Effector memory CD8-positive, alpha-beta T cell (primary cell): Measurements from ENCODE around the gene ZNF783.
"Not testable (repeated sequence)": the region's sequence is repeated elsewhere in the genome, so short reads cannot be mapped to it uniquely, and the experiment has no call there.

ENCODE experiments used
- ATAC-seq: fragments of 150-1000 bp; cut with Tn5 transposase; replicated peaks from 2 replicates; pipeline ENCODE4 v1.10.0; 2021; ENCODE audit warnings: mild to moderate bottlenecking, moderate library complexity
- DNase-seq, 3 experiments: peaks; one replicate each; pipeline ENCODE4 v3.0.0; 2021
- H3K27ac Mint-ChIP-seq, 2 donors: one replicate each; pipeline ENCODE4 v1.8.0; 2022; ENCODE audit warnings: mild to moderate bottlenecking in 2 of 2, mixed read lengths in 2 of 2, moderate library complexity in 2 of 2
- H3K27me3 Mint-ChIP-seq, 2 donors: one replicate each; pipeline ENCODE4 v1.8.0; 2022; ENCODE audit warnings: mixed read lengths in 2 of 2
- H3K36me3 Mint-ChIP-seq: one replicate; pipeline ENCODE4 v1.8.0; 2022; ENCODE audit warnings: mild to moderate bottlenecking, moderate library complexity, mixed read lengths; ENCODE audit not compliant: insufficient read depth
- H3K4me1 Mint-ChIP-seq, 2 donors: one replicate each; pipeline ENCODE4 v1.8.0; 2022; ENCODE audit warnings: low read depth in 2 of 2, mixed read lengths in 2 of 2
- H3K4me3 Mint-ChIP-seq, 2 donors: one replicate each; pipeline ENCODE4 v1.8.0; 2022; ENCODE audit warnings: mild to moderate bottlenecking in 2 of 2, mixed read lengths in 2 of 2, moderate library complexity in 2 of 2
- H3K9me3 Mint-ChIP-seq, 2 donors: one replicate each; pipeline ENCODE4 v1.8.0; 2022; ENCODE audit warnings: mixed read lengths in 2 of 2

The ZNF783 gene

GRCh38 chr7:149226840-149227494 is 35.0 kb upstream of the ZNF783 start:
- no peak overlapping the region for H3K27ac Mint-ChIP-seq
- no peaks in the 10 kb centered on the region for H3K4me1 Mint-ChIP-seq
- no peak for ATAC-seq
- H3K9me3 Mint-ChIP-seq, result no peaks in the 10 kb centered on the region
- H3K27me3 Mint-ChIP-seq, result no peaks in the 10 kb centered on the region
- H3K4me3 Mint-ChIP-seq, result no peak overlapping the region
- DNase-seq, result no peak
- peaks cover 3% of the 10 kb centered on the region for H3K36me3 Mint-ChIP-seq

GRCh38 chr7:149228831-149229471 is 33.0 kb upstream of the ZNF783 start:
- no peaks in the 10 kb centered on the region for H3K36me3 Mint-ChIP-seq
- H3K4me3 Mint-ChIP-seq, result no peak overlapping the region
- ATAC-seq (no peak), DNase-seq (no peak)
- no peaks in the 10 kb centered on the region for H3K4me1 Mint-ChIP-seq
- no peaks in the 10 kb centered on the region for H3K9me3 Mint-ChIP-seq
- H3K27me3 Mint-ChIP-seq, result peaks cover 12 to 14% of the 10 kb centered on the region in 2 donors
- no peak overlapping the region for H3K27ac Mint-ChIP-seq

GRCh38 chr7:149229526-149229925 is 32.5 kb upstream of the ZNF783 start:
- Mint-ChIP-seq H3K9me3 (no peaks in the 10 kb centered on the region), H3K36me3 (no peaks in the 10 kb centered on the region), H3K4me1 (no peaks in the 10 kb centered on the region), H3K4me3 (no peak overlapping the region), H3K27ac (no peak overlapping the region), H3K27me3 (peaks cover 15 to 19% of the 10 kb centered on the region in 2 donors)
- DNase-seq (no peak), ATAC-seq (no peak)

- DNase-seq (no peak), ATAC-seq (no peak)
- no peaks in the 10 kb centered on the region for H3K36me3 Mint-ChIP-seq
- no peaks in the 10 kb centered on the region for H3K9me3 Mint-ChIP-seq
- H3K4me3 Mint-ChIP-seq, result no peak overlapping the region
- no peak overlapping the region for H3K27ac Mint-ChIP-seq
- no peaks in the 10 kb centered on the region for H3K4me1 Mint-ChIP-seq
- H3K27me3 Mint-ChIP-seq, result peaks cover 15 to 27% of the 10 kb centered on the region in 2 donors
These were observed 29.6 kb upstream of the ZNF783 start for GRCh38 chr7:149232362-149232761.

- H3K27me3 Mint-ChIP-seq, result peaks cover 15 to 27% of the 10 kb centered on the region in 2 donors
- DNase-seq, ATAC-seq: not testable (repeated sequence)
These were observed 28.3 kb upstream of the ZNF783 start for GRCh38 chr7:149233655-149234204.

GRCh38 chr7:149237502-149237901 is 24.5 kb upstream of the ZNF783 start:
- H3K27ac Mint-ChIP-seq, result no peak overlapping the region
- no peaks in the 10 kb centered on the region for H3K9me3 Mint-ChIP-seq
- ATAC-seq, result no peak
- no peak for DNase-seq
- peaks cover 12 to 26% of the 10 kb centered on the region in 2 donors for H3K27me3 Mint-ChIP-seq
- H3K4me1 Mint-ChIP-seq, result peaks cover 16 to 22% of the 10 kb centered on the region in 2 donors
- no peaks in the 10 kb centered on the region for H3K36me3 Mint-ChIP-seq
- H3K4me3 Mint-ChIP-seq, result no peak overlapping the region

More at GRCh38 chr7:149233655-149234204, 28.3 kb upstream of the ZNF783 start:
- not testable (repeated sequence) for H3K4me3 Mint-ChIP-seq, H3K4me1 Mint-ChIP-seq, H3K27ac Mint-ChIP-seq, H3K36me3 Mint-ChIP-seq, H3K9me3 Mint-ChIP-seq

- Mint-ChIP-seq H3K4me3 (peak overlapping the region; percentile 90), H3K27me3 (peaks cover 6 to 20% of the 10 kb centered on the region in 2 donors), H3K36me3 (no peaks in the 10 kb centered on the region), H3K4me1 (peaks cover 16 to 28% of the 10 kb centered on the region in 2 donors), H3K27ac (peak overlapping the region in 1 of 2 donors; percentile 94), H3K9me3 (no peaks in the 10 kb centered on the region)
- ATAC-seq (no peak), DNase-seq (no peak)
These were observed 23.9 kb upstream of the ZNF783 start for GRCh38 chr7:149238051-149238450.

- Mint-ChIP-seq H3K36me3 (no peaks in the 10 kb centered on the region), H3K27me3 (peaks cover 0 to 8% of the 10 kb centered on the region in 2 donors), H3K27ac (peak within 1 kb of the TSS; percentile 89 to 94), H3K4me1 (peaks cover 17 to 30% of the 10 kb centered on the region in 2 donors), H3K9me3 (no peaks in the 10 kb centered on the region), H3K4me3 (peak within 1 kb of the TSS; percentile 90)
- peak; percentile 99 for ATAC-seq
- peak; percentile 78 to 84 (median 82) for DNase-seq
These were observed 22.5 kb upstream of the ZNF783 start, which contains the start of gene ZNF212 for GRCh38 chr7:149239345-149240143. Gene ZNF212 (plus strand): TSS chr7:149239651. CDS start chr7:149239779, 128 bp downstream.

- peaks cover 25 to 35% of the 10 kb centered on the region in 2 donors for H3K4me1 Mint-ChIP-seq
These were observed 21.4 kb upstream of the ZNF783 start for GRCh38 chr7:149240637-149241036.

GRCh38 chr7:149241696-149242095 is 20.3 kb upstream of the ZNF783 start:
- Mint-ChIP-seq H3K4me3 (peak overlapping the region; percentile 40 to 90), H3K9me3 (no peaks in the 10 kb centered on the region), H3K4me1 (peaks cover 29 to 40% of the 10 kb centered on the region in 2 donors), H3K36me3 (no peaks in the 10 kb centered on the region), H3K27ac (no peak overlapping the region), H3K27me3 (peaks cover 0 to 2% of the 10 kb centered on the region in 2 donors)
- ATAC-seq, result no peak
- DNase-seq, result no peak

More at GRCh38 chr7:149240637-149241036, 21.4 kb upstream of the ZNF783 start:
- H3K4me3 Mint-ChIP-seq, result peak overlapping the region; percentile 90
- no peak for DNase-seq
- peaks cover 0 to 8% of the 10 kb centered on the region in 2 donors for H3K27me3 Mint-ChIP-seq
- H3K36me3 Mint-ChIP-seq, result no peaks in the 10 kb centered on the region
- peak overlapping the region; percentile 89 to 94 for H3K27ac Mint-ChIP-seq
- no peak for ATAC-seq
- H3K9me3 Mint-ChIP-seq, result no peaks in the 10 kb centered on the region

- Mint-ChIP-seq H3K27me3 (no peaks in the 10 kb centered on the region), H3K4me1 (peaks cover 31 to 38% of the 10 kb centered on the region in 2 donors), H3K36me3 (peaks cover 8% of the 10 kb centered on the region), H3K27ac (peak overlapping the region; percentile 22 to 46), H3K9me3 (no peaks in the 10 kb centered on the region), H3K4me3 (no peak overlapping the region)
- DNase-seq (no peak), ATAC-seq (no peak)
These were observed 16.8 kb upstream of the ZNF783 start for GRCh38 chr7:149245244-149245643.

- no peak overlapping the region for H3K4me3 Mint-ChIP-seq
- peak overlapping the region; percentile 22 to 46 for H3K27ac Mint-ChIP-seq
- H3K4me1 Mint-ChIP-seq, result peaks cover 27 to 33% of the 10 kb centered on the region in 2 donors
- no peaks in the 10 kb centered on the region for H3K27me3 Mint-ChIP-seq
- DNase-seq, result no peak
- no peaks in the 10 kb centered on the region for H3K9me3 Mint-ChIP-seq
- H3K36me3 Mint-ChIP-seq, result peaks cover 13% of the 10 kb centered on the region
- no peak for ATAC-seq
These were observed 16.3 kb upstream of the ZNF783 start for GRCh38 chr7:149245744-149246143.

- H3K36me3 Mint-ChIP-seq, result peaks cover 30% of the 10 kb centered on the region
- no peaks in the 10 kb centered on the region for H3K27me3 Mint-ChIP-seq
- ATAC-seq (no peak), DNase-seq (no peak)
- no peaks in the 10 kb centered on the region for H3K9me3 Mint-ChIP-seq
- H3K4me3 Mint-ChIP-seq, result no peak overlapping the region
- H3K4me1 Mint-ChIP-seq, result peaks cover 24 to 25% of the 10 kb centered on the region in 2 donors
- H3K27ac Mint-ChIP-seq, result peak overlapping the region; percentile 53 to 60
These were observed 13.2 kb upstream of the ZNF783 start for GRCh38 chr7:149248777-149249176.
